Measurements from ENCODE around the gene DTNB. TPM values are rescaled to one million over a fixed set of nuclear protein-coding genes. Genes with fewer than 3 reads are reported as not detected.

The DTNB gene
- total and polyA plus RNA-seq, 2 donors (not counting 1 experiment from before 2014, with no cell fraction given), result 25.7 to 37.3 TPM

DNA sequence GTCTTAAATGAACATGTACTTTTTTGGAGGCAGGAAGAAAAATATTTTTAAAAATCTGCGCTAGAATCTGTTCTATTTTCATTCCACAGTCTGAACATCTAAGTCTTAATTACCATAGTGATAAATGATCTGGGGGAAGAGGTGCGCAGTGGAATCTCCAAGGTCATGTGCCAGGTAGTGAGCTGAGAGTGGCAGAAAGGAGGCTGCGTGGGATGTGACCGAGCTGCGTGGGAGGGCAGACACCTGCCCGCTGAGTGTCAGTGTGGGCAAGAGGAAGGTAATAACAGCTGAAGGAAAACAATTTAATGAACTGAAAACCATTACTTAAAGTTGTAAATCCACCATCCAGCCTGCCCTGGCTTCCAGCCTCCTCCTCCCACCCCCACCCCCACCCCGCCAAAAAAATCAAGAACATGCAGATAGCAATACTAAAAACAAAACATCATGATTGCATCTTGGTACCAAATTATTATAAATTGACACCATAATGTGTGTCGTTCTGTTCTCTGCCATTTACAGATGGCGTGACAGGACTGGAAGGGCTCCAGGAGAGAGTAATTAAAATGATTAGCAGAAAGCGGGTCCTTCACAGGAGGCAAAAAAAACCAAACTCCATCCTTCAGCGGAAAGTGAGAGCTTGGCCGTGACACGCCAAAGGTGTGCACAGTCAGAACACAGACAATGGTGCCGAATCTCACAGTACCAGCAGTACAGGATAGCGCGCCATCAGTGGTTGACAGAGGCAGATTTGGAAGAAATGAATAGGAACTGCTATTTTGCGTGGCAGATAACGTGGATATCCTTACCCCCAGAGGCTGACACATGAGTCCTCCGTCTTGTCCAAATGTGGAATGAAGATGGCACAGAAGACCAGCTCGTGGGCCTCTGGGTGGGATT lies 11.4 kb upstream of the DTNB start:
- H3K9me3 Mint-ChIP-seq (ENCODE audit: insufficient read depth), result no peaks in the 10 kb centered on the region
- no peak for DNase-seq
- POLR2A ChIA-PET, result interaction anchor here (0.9 kb wide), 1 partner anchor 659 kb away, joined by 10 read pairs; no protein-coding TSS in a partner anchor

DNA sequence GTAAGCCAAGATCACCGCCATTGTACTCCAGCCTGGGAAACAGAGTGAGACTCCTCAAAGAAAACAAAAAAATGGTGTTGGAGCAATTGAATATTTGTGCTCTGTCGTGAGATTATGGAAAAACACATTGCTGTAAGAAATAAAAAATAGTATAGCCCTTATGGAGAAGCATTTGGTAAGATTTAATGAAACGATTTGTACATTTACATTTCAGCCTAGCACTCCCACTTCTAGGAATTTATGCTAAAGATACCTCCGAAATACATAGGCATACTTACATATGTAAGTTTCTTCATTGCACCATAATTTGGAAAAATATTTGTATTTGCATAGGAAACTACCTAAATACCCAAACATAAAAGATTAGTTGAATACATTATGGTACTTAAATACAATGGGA lies 8.7 kb upstream of the DTNB start:
- ATAC-seq (ENCODE audit: low read depth) (no peak), DNase-seq (no peak)
- Mint-ChIP-seq H3K27ac (no peak overlapping the region), H3K27me3 (peaks cover 3% of the 10 kb centered on the region), H3K4me3 (no peak overlapping the region), H3K9me3 (ENCODE audit: insufficient read depth) (no peaks in the 10 kb centered on the region), H3K4me1 (peaks cover 2% of the 10 kb centered on the region)
- 100% methylated on average over 1 of the region's 4 CpGs for WGBS (ENCODE audit: insufficient coverage)
- intact Hi-C loops (cut with micrococcal nuclease), result no loop called here
- H3K79me2 ChIP-seq (ENCODE audit: control insufficient read depth, insufficient read depth, low read length), result no peaks in the 10 kb centered on the region
- no peaks in the 10 kb centered on the region for H3K27me3 ChIP-seq (replicated peaks in 1 of 4; ENCODE audit: control extremely low read depth in 1 of 4, control insufficient read depth in 3 of 4, insufficient read depth in 4 of 4, low read length in 3 of 4)
- H4K20me1 ChIP-seq (ENCODE audit: control insufficient read depth, insufficient read depth, low read length, poor library complexity, severe bottlenecking), result no peaks in the 10 kb centered on the region
- H3K4me3 ChIP-seq (ENCODE audit: control extremely low read depth in 1 of 5, extremely low read depth in 1 of 5, insufficient read depth in 1 of 5, low read depth in 2 of 5, low read length in 4 of 5), result no peak overlapping the region
- POLR2A ChIA-PET, result no interaction called here
- CTCF ChIA-PET, result no interaction called here
- no peaks in the 10 kb centered on the region for H3K9me3 ChIP-seq (ENCODE audit: control extremely low read depth in 1 of 3, control insufficient read depth in 2 of 3, insufficient read depth in 1 of 3, low read length in 2 of 3)
- H3K4me1 ChIP-seq (ENCODE audit: control insufficient read depth in 2 of 2, insufficient read depth in 2 of 2, low read length in 2 of 2), result no peaks in the 10 kb centered on the region
- no peak overlapping the region for H3K4me2 ChIP-seq (replicated peaks; ENCODE audit: low read depth, low read length, poor library complexity, severe bottlenecking)
- no peak overlapping the region for H3K9ac ChIP-seq (ENCODE audit: low read length)
- no peak for TF ChIP-seq EZH2 (IDR thresholded peaks at IDR 0.05; ENCODE audit: borderline replicate concordance, insufficient read depth, low read depth, low read length, poor library complexity, severe bottlenecking)
- TF ChIP-seq, protein P1, sequence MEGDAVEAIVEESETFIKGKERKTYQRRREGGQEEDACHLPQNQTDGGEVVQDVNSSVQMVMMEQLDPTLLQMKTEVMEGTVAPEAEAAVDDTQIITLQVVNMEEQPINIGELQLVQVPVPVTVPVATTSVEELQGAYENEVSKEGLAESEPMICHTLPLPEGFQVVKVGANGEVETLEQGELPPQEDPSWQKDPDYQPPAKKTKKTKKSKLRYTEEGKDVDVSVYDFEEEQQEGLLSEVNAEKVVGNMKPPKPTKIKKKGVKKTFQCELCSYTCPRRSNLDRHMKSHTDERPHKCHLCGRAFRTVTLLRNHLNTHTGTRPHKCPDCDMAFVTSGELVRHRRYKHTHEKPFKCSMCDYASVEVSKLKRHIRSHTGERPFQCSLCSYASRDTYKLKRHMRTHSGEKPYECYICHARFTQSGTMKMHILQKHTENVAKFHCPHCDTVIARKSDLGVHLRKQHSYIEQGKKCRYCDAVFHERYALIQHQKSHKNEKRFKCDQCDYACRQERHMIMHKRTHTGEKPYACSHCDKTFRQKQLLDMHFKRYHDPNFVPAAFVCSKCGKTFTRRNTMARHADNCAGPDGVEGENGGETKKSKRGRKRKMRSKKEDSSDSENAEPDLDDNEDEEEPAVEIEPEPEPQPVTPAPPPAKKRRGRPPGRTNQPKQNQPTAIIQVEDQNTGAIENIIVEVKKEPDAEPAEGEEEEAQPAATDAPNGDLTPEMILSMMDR (IDR thresholded peaks at IDR 0.05), result no peak
- no peak overlapping the region for H3K27ac ChIP-seq (ENCODE audit: low read length in 2 of 2)
- H3K36me3 ChIP-seq (replicated peaks in 1 of 2; ENCODE audit: control extremely low read depth in 1 of 2, control insufficient read depth in 1 of 2, extremely low read depth in 1 of 2, insufficient read depth in 2 of 2, low read length in 1 of 2), result no peaks in the 10 kb centered on the region
- no peak overlapping the region for H2AFZ ChIP-seq (ENCODE audit: insufficient read depth, low read depth, low read length, poor library complexity, severe bottlenecking)

More for the DNA sequence above, 11.4 kb upstream of the DTNB start:
- intact Hi-C loops (cut with micrococcal nuclease), result no loop called here
- Mint-ChIP-seq H3K27me3 (peaks cover 7% of the 10 kb centered on the region), H3K4me1 (peaks cover 2% of the 10 kb centered on the region), H3K4me3 (no peak overlapping the region), H3K27ac (no peak overlapping the region)
- H3K4me1 ChIP-seq (ENCODE audit: control insufficient read depth in 2 of 2, insufficient read depth in 2 of 2, low read length in 2 of 2), result no peaks in the 10 kb centered on the region
- no peaks in the 10 kb centered on the region for H4K20me1 ChIP-seq (ENCODE audit: control insufficient read depth, insufficient read depth, low read length, poor library complexity, severe bottlenecking)
- 91% methylated on average over 8 of the region's 20 CpGs for WGBS (ENCODE audit: insufficient coverage)
- no peaks in the 10 kb centered on the region for H3K27me3 ChIP-seq (replicated peaks in 1 of 4; ENCODE audit: control extremely low read depth in 1 of 4, control insufficient read depth in 3 of 4, insufficient read depth in 4 of 4, low read length in 3 of 4)
- no peak overlapping the region for H3K4me3 ChIP-seq (ENCODE audit: control extremely low read depth in 1 of 5, extremely low read depth in 1 of 5, insufficient read depth in 1 of 5, low read depth in 2 of 5, low read length in 4 of 5)
- H3K4me2 ChIP-seq (replicated peaks; ENCODE audit: low read depth, low read length, poor library complexity, severe bottlenecking), result no peak overlapping the region
- H3K9ac ChIP-seq (ENCODE audit: low read length), result no peak overlapping the region
- CTCF ChIA-PET, result no interaction called here
- ATAC-seq (ENCODE audit: low read depth), result no peak
- no peaks in the 10 kb centered on the region for H3K36me3 ChIP-seq (replicated peaks in 1 of 2; ENCODE audit: control extremely low read depth in 1 of 2, control insufficient read depth in 1 of 2, extremely low read depth in 1 of 2, insufficient read depth in 2 of 2, low read length in 1 of 2)
- no peaks in the 10 kb centered on the region for H3K79me2 ChIP-seq (ENCODE audit: control insufficient read depth, insufficient read depth, low read length)
- TF ChIP-seq, protein P1 (IDR thresholded peaks at IDR 0.05), result no peak
- TF ChIP-seq EZH2 (IDR thresholded peaks at IDR 0.05; ENCODE audit: borderline replicate concordance, insufficient read depth, low read depth, low read length, poor library complexity, severe bottlenecking), result no peak
- no peaks in the 10 kb centered on the region for H3K9me3 ChIP-seq (ENCODE audit: control extremely low read depth in 1 of 3, control insufficient read depth in 2 of 3, insufficient read depth in 1 of 3, low read length in 2 of 3)
- H2AFZ ChIP-seq (ENCODE audit: insufficient read depth, low read depth, low read length, poor library complexity, severe bottlenecking), result no peak overlapping the region
- no peak overlapping the region for H3K27ac ChIP-seq (ENCODE audit: low read length in 2 of 2)

All from B cell (primary cell).